GM21367 (cell line): ENCODE results near the gene ATP5MG.

Experiments
- ATAC-seq: cut with Tn5 transposase; IDR thresholded peaks from one replicate; pipeline ENCODE4 v1.9.1; 2021; ENCODE audit not compliant: unreplicated experiment

Gene ATP5MG

DNA sequence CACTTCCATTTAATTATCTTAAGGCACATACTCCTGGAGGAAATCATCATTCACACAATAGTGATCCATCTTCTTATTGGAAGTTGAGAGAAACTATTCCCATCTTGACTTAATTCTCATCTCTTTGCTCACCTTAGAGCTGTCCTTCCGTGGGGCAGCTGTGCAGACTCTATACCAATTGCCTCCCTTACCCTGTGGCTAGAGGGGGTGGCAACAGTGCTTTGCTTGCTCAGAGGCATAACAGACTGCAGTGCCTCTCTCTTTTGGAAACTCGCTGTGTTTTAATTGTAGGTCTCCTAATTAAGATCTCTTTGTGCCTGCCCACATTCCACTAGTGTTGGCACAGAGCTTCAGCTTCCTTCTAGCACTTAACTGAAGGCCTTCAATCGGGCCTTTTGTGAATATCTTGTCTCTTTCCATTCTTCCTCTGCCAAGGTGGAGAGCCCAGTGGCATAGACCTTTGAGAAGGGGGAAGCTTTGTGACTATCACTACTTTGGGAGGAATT is 40.4 kb downstream of the ATP5MG start:
- no peak for ATAC-seq

DNA sequence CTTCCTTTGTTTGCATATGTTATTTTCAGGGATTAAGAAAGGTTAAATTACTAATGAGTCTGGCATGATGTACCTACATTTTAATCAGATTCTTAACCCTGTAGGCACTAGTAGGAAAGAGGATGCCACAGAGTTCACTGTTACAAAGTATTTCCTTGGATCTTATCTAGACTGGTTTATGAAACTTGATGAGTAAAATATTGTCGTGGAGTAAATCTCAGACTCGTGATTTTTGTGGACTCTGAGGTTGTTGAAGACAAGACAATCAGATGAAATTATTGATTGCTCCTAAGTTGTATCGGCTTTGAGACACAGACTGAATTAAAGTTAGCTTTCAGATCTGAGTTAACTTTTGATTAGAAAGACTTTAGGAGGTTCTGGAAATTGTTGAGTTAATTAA is 40.9 kb downstream of the ATP5MG start:
- ATAC-seq = no peak

DNA sequence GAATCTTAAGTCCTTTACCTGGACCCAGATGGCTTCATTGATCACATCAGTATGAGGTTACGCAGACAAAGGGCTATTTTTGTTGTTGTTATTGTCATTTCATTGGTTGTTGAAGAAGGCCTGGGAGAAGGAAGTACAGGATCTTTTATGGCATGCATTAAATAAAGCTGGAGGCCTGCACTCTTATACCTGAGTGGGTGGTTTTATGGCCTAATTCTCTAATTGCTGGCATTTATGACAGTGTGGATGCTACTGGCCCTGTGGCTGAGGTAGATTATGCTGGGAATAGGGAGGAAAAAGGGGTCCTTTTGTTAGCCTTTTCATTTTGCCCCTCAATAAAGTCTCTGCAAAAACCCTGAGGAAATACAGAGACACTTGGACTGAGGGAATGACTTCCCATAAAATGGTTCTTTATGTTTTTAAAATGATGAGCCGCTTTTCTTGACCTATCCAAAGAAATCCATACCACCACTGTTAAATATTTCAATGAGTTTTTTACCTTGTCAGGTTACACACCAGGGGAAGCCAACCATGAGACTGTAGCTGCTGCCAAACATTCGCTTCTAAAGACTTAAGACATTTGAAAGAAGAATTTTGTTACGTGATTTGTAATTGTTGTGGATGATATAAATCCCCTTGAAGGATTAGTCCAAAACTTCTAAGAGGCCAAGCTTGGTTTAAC is 41.6 kb downstream of the ATP5MG start:
- ATAC-seq = no peak

DNA sequence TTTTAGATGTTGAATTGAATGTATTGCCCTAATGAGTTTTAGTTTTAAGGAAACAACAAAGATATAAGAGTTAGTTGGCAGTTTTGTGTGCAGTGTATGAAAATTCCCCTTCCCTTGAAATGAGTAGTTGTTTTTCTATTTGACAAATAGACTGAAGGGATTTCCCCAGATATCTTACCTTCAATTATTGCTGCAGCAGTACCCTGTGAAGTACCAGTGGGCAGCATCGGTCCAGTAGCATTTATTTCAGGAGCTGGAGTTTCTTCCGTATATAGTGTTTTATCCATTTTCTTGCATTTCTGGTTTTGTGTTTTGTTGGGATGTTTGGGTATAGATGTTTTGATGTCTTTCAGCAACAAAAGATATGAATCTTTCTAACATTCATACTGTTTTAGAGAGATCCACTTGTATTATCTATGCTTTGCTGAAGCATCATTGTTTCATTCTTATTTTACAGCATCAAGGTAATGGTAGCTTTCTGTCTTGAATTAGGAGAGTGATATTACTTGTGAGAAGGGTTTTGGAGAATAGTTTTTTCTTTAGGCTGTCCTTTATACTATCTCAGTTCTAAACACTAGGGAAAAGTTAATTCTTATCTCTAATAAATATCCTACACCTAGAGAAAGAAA is 42.3 kb downstream of the ATP5MG start:
- no peak for ATAC-seq

DNA sequence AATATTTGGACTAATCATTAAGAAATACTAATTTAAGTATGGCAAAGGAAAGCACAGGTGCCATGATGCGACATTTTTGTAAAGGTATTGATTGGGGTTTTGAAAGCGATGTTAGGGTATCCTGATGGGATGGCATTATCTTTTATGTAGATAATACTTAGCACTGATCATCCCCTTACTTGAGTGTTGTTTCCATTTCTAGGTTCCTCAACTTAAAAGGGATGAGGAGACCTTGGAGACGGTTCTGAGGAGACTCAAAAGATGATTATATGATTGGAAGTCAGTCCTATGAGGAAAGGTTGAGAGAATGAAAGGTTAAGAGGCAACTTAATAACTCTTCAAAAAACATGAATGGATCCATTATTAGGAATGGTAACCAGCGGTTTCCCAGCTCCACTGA is 46.0 kb downstream of the ATP5MG start:
- ATAC-seq = no peak

DNA sequence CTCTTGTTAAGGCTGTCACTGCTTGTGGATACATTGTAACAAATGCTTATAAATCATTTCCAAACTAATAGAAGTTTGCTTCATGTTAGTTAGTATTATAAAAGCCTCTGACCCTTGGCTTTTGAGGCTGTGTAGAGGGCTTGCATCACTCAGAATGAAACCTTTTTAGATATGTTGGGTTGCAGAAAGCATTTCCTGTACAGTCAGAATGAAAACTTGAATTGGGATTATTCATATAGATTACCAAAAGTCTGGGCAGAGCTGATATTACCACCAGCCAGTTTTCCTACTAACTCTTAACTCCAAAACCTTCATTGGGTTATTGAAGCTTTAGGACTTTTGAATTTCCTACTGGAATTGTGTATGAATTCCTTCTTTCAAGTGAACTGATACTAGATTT is 46.9 kb downstream of the ATP5MG start:
- no peak for ATAC-seq

DNA sequence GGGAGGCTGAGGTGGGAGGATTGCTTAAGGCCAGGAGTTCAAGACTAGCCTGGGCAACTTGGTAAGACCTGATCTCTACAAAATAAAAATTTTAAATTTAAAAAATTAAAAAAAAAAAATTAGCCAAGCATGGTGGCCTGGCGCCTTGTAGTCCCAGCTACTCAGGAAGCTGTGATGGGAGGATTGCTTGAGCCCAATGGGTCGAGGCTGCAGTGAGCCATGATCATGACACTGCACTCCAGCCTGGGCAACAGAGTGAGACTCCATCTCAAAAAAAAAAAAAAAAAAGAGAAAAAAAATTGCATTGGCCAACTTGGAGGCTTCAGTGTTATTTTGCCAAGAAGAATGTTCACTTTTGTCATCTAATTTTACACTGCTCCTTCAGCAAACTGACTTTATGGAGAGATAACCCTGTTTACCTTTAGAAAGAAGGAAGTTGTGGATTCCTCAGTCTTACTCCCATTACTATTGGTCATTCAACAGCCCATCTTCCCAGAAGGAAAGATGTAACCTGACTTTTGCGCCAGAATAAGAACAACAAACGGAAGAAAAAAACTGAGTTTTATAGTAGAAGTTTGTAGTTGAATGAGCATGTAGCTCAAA is 48.0 kb downstream of the ATP5MG start:
- ATAC-seq = no peak

DNA sequence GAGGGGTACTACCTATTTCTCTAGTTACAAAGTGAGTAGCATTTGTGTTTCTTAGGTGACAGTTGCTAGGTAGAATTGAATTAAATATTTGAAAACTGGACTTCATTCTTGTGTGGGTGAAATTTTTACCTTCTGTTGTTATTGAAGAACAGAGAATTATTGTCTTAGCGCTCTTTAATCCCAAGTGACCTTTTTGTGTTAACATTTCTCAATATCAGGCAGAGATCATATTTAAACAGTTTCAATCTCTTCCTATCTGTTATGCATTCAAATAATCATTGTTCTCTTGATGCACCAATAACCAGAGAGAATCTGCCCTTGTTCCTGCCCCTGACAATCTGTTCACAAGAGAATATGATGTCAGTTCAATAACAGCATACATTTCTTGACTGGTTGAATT is 49.0 kb downstream of the ATP5MG start:
- no peak for ATAC-seq
